CD4-positive, CD25-positive, alpha-beta regulatory T cell (primary cell): ENCODE measurements around the gene C2CD4D. TPM values are rescaled to one million over a fixed set of nuclear protein-coding genes. Genes with fewer than 3 reads are reported as not detected.

Experiments
- ATAC-seq, 2 donors: fragments of 150-1000 bp; cut with Tn5 transposase; one replicate each; pipeline ENCODE4 v1.10.0; 2021; ENCODE audit warnings: low read depth in 2 of 2, moderate number of reproducible peaks in 2 of 2, moderate library complexity in 1 of 2
- DNase-seq, 3 donors: peaks; one replicate each; pipeline versions ENCODE4 v3.0.0 to v3.0.0-alpha.2; 2012 to 2022; ENCODE audit warnings: mixed read lengths in 1 of 3
- H3K27ac ChIP-seq: one replicate; pipeline ENCODE4 v1.7.0; 2013; ENCODE audit warnings: mild to moderate bottlenecking, low read length; ENCODE audit not compliant: insufficient read depth, poor library complexity, severe bottlenecking
- H3K27me3 ChIP-seq: one replicate; pipeline ENCODE4 v1.7.0; 2013; ENCODE audit warnings: low read length; ENCODE audit not compliant: control insufficient read depth, insufficient read depth
- H3K36me3 ChIP-seq: one replicate; pipeline ENCODE4 v1.7.0; 2013; ENCODE audit warnings: mild to moderate bottlenecking, low read length, moderate library complexity; ENCODE audit not compliant: control insufficient read depth, insufficient read depth
- H3K4me1 ChIP-seq: 2 replicates; pipeline ENCODE4 v1.7.0; 2013; ENCODE audit warnings: mild to moderate bottlenecking, low read length; ENCODE audit not compliant: insufficient read depth, control insufficient read depth, poor library complexity, severe bottlenecking
- H3K4me3 ChIP-seq: one replicate; pipeline ENCODE4 v1.7.0; 2013; ENCODE audit warnings: low read depth, mild to moderate bottlenecking, low read length, moderate library complexity
- H3K9me3 ChIP-seq, 2 experiments: 1 replicate in 1 of 2; 2 replicates in 1 of 2; pipeline ENCODE4 v1.7.0; 2013; ENCODE audit warnings: low read length in 2 of 2, mild to moderate bottlenecking in 1 of 2, moderate library complexity in 1 of 2; ENCODE audit not compliant: control insufficient read depth in 2 of 2
- H3K27ac Mint-ChIP-seq, 3 donors: one replicate each; pipeline ENCODE4 v1.8.0; 2020 to 2022; ENCODE audit warnings: mild to moderate bottlenecking in 3 of 3, mixed read lengths in 3 of 3, moderate library complexity in 2 of 3
- H3K27me3 Mint-ChIP-seq: one replicate; pipeline ENCODE4 v1.8.0; 2022; ENCODE audit warnings: mild to moderate bottlenecking, mixed read lengths
- H3K36me3 Mint-ChIP-seq: one replicate; pipeline ENCODE4 v1.8.0; 2020; ENCODE audit warnings: mixed read lengths
- H3K4me1 Mint-ChIP-seq, 4 donors: one replicate each; pipeline ENCODE4 v1.8.0; 2020 to 2022; ENCODE audit warnings: mixed read lengths in 4 of 4, mild to moderate bottlenecking in 1 of 4
- H3K4me3 Mint-ChIP-seq, 4 donors: one replicate each; pipeline ENCODE4 v1.8.0; 2020 to 2022; ENCODE audit warnings: mild to moderate bottlenecking in 4 of 4, mixed read lengths in 4 of 4, moderate library complexity in 3 of 4
- H3K9me3 Mint-ChIP-seq, 7 donors: one replicate each; pipeline ENCODE4 v1.8.0; 2020 to 2022; ENCODE audit warnings: mixed read lengths in 7 of 7, mild to moderate bottlenecking in 3 of 7, moderate library complexity in 2 of 7
- polyA plus RNA-seq, 4 donors: library from polyadenylated mRNA; unstranded; fragments of 300-500 nt; fragmentation: Illumina TruSeq; gene quantifications; one replicate each; pipeline ENCODE4 v1.2.3, GENCODE V29; 2021
- total RNA-seq: library from RNA; stranded (reverse); gene quantifications from one replicate; pipeline ENCODE4 v1.2.3, GENCODE V29; 2022

C2CD4D gene
- total and polyA plus RNA-seq, 5 donors from 2014 or later, result 0.94 to 4.0 (median 2.2) TPM

GRCh38 chr1:151803164-151803563 is 36.5 kb downstream of the C2CD4D start:
- Histone ChIP-seq H3K4me3 (no peak overlapping the region), H3K9me3 (no peaks in the 10 kb centered on the region), H3K4me1 (no peaks in the 10 kb centered on the region), H3K27me3 (no peaks in the 10 kb centered on the region), H3K27ac (no peak overlapping the region), H3K36me3 (no peaks in the 10 kb centered on the region)
- Mint-ChIP-seq H3K27ac (no peak overlapping the region), H3K9me3 (no peaks in the 10 kb centered on the region), H3K4me3 (no peak overlapping the region), H3K36me3 (peaks cover 11% of the 10 kb centered on the region), H3K4me1 (peaks cover 0 to 16% (median 6%) of the 10 kb centered on the region in 4 donors), H3K27me3 (peaks cover under 1% of the 10 kb centered on the region)
- DNase-seq (no peak), ATAC-seq (no peak)

GRCh38 chr1:151802372-151802771 is 37.2 kb downstream of the C2CD4D start:
- no peak overlapping the region for H3K4me3 Mint-ChIP-seq
- H3K27ac Mint-ChIP-seq, result no peak overlapping the region
- no peak for DNase-seq
- peaks cover 11% of the 10 kb centered on the region for H3K36me3 Mint-ChIP-seq
- no peaks in the 10 kb centered on the region for H3K4me1 ChIP-seq
- H3K27me3 ChIP-seq, result no peaks in the 10 kb centered on the region
- no peaks in the 10 kb centered on the region for H3K36me3 ChIP-seq
- no peak overlapping the region for H3K27ac ChIP-seq
- peaks cover 0 to 12% (median 4%) of the 10 kb centered on the region in 4 donors for H3K4me1 Mint-ChIP-seq
- H3K9me3 Mint-ChIP-seq, result no peaks in the 10 kb centered on the region
- no peak for ATAC-seq
- H3K27me3 Mint-ChIP-seq, result no peaks in the 10 kb centered on the region
- no peaks in the 10 kb centered on the region for H3K9me3 ChIP-seq
- no peak overlapping the region for H3K4me3 ChIP-seq

- no peak for ATAC-seq
- H3K4me1 ChIP-seq, result no peaks in the 10 kb centered on the region
- H3K27ac Mint-ChIP-seq, result no peak overlapping the region
- H3K27me3 Mint-ChIP-seq, result no peaks in the 10 kb centered on the region
- no peaks in the 10 kb centered on the region for H3K9me3 ChIP-seq
- no peaks in the 10 kb centered on the region for H3K36me3 ChIP-seq
- no peak for DNase-seq
- H3K4me3 ChIP-seq, result no peak overlapping the region
- no peak overlapping the region for H3K27ac ChIP-seq
- H3K4me1 Mint-ChIP-seq, result peaks cover 0 to 12% (median 4%) of the 10 kb centered on the region in 4 donors
- H3K27me3 ChIP-seq, result no peaks in the 10 kb centered on the region
- peaks cover 11% of the 10 kb centered on the region for H3K36me3 Mint-ChIP-seq
- H3K4me3 Mint-ChIP-seq, result no peak overlapping the region
- H3K9me3 Mint-ChIP-seq, result no peaks in the 10 kb centered on the region
Measured at GRCh38 chr1:151801846-151802245, 37.8 kb downstream of the C2CD4D start.

GRCh38 chr1:151801310-151801820 is 38.3 kb downstream of the C2CD4D start:
- ATAC-seq (no peak), DNase-seq (no peak)
- Histone ChIP-seq H3K36me3 (no peaks in the 10 kb centered on the region), H3K27ac (no peak overlapping the region), H3K9me3 (no peaks in the 10 kb centered on the region), H3K27me3 (no peaks in the 10 kb centered on the region), H3K4me1 (no peaks in the 10 kb centered on the region), H3K4me3 (no peak overlapping the region)
- Mint-ChIP-seq H3K9me3 (no peaks in the 10 kb centered on the region), H3K4me1 (peaks cover 0 to 12% (median 4%) of the 10 kb centered on the region in 4 donors), H3K36me3 (peaks cover 11% of the 10 kb centered on the region), H3K27ac (no peak overlapping the region), H3K4me3 (no peak overlapping the region), H3K27me3 (no peaks in the 10 kb centered on the region)

- Mint-ChIP-seq H3K27me3 (no peaks in the 10 kb centered on the region), H3K36me3 (peaks cover 11% of the 10 kb centered on the region), H3K9me3 (no peaks in the 10 kb centered on the region), H3K27ac (peak overlapping the region in 1 of 3 donors; percentile 57), H3K4me3 (no peak overlapping the region), H3K4me1 (peaks cover 0 to 12% (median 4%) of the 10 kb centered on the region in 4 donors)
- ATAC-seq (no peak), DNase-seq (no peak)
- Histone ChIP-seq H3K27me3 (no peaks in the 10 kb centered on the region), H3K9me3 (no peaks in the 10 kb centered on the region), H3K4me3 (no peak overlapping the region), H3K27ac (no peak overlapping the region), H3K36me3 (no peaks in the 10 kb centered on the region), H3K4me1 (no peaks in the 10 kb centered on the region)
Measured at GRCh38 chr1:151800830-151801229, 38.8 kb downstream of the C2CD4D start.

GRCh38 chr1:151799179-151800022 is 40.2 kb downstream of the C2CD4D start:
- no peaks in the 10 kb centered on the region for H3K27me3 Mint-ChIP-seq
- no peak for ATAC-seq

GRCh38 chr1:151798571-151798970 is 41.0 kb downstream of the C2CD4D start:
- Mint-ChIP-seq H3K4me1 (peaks cover 0 to 12% (median 5%) of the 10 kb centered on the region in 4 donors), H3K27me3 (no peaks in the 10 kb centered on the region), H3K36me3 (peaks cover 15% of the 10 kb centered on the region), H3K9me3 (no peaks in the 10 kb centered on the region), H3K27ac (no peak overlapping the region), H3K4me3 (no peak overlapping the region)
- Histone ChIP-seq H3K27me3 (no peaks in the 10 kb centered on the region), H3K36me3 (peaks cover 3% of the 10 kb centered on the region), H3K27ac (no peak overlapping the region), H3K9me3 (no peaks in the 10 kb centered on the region), H3K4me3 (no peak overlapping the region), H3K4me1 (no peaks in the 10 kb centered on the region)
- DNase-seq (no peak), ATAC-seq (no peak)

More at GRCh38 chr1:151799179-151800022, 40.2 kb downstream of the C2CD4D start:
- Histone ChIP-seq H3K4me3 (no peak overlapping the region), H3K9me3 (no peaks in the 10 kb centered on the region), H3K27me3 (no peaks in the 10 kb centered on the region), H3K4me1 (no peaks in the 10 kb centered on the region), H3K27ac (no peak overlapping the region), H3K36me3 (no peaks in the 10 kb centered on the region)
- no peak for DNase-seq
- peak overlapping the region in 1 of 4 donors; percentile 7 for H3K4me3 Mint-ChIP-seq
- H3K27ac Mint-ChIP-seq, result peak overlapping the region in 1 of 3 donors; percentile 19
- H3K4me1 Mint-ChIP-seq, result peaks cover 0 to 12% (median 4%) of the 10 kb centered on the region in 4 donors
- peaks cover 12% of the 10 kb centered on the region for H3K36me3 Mint-ChIP-seq
- H3K9me3 Mint-ChIP-seq, result no peaks in the 10 kb centered on the region
